Stomach (tissue), 4 donors: ENCODE data around the gene TMPRSS12.

Source experiments
- CTCF ChIP-seq, 7 experiments: fragments of 450-650 bp in 4 of 7; fragments of 200-600 bp in 3 of 7; sonication (generic) in 3 of 7; IDR thresholded peaks; one replicate each; pipeline ENCODE4 v1.5.1; 2016 to 2019; ENCODE audit warnings: antibody characterized with exemption in 7 of 7, control low read depth in 2 of 7, mild to moderate bottlenecking in 1 of 7
- POLR2A ChIP-seq, 4 donors: fragments of 450-650 bp; IDR thresholded peaks; one replicate each; pipeline ENCODE4 v1.6.1; 2016; ENCODE audit warnings: antibody characterized with exemption in 4 of 4, control low read depth in 2 of 4, mild to moderate bottlenecking in 1 of 4, moderate library complexity in 1 of 4
- POLR2AphosphoS5 ChIP-seq, 3 donors: sonication (generic); formaldehyde crosslinking; IDR thresholded peaks; one replicate each; pipeline ENCODE4 v1.6.1; 2016; ENCODE audit warnings: antibody characterized with exemption in 3 of 3

- TF ChIP-seq POLR2A (IDR thresholded peaks at IDR 0.05) (no peak), CTCF (IDR thresholded peaks at IDR 0.05) (no peak), POLR2AphosphoS5 (IDR thresholded peaks at IDR 0.05) (no peak)
These were observed 91.7 kb downstream of the TMPRSS12 start for GRCh38 chr12:50934371-50934851.
